MM.1S (cell line): ENCODE measurements around the gene HEATR3.
A peak's percentile ranks its signal among the peaks of the same experiment; 100 is the strongest.

ENCODE experiments used
- DNase-seq: peaks from one replicate; pipeline ENCODE4 v3.0.0-alpha.2; 2015
- H2AFZ ChIP-seq: fragments of 300-600 bp; sonication (generic); 2 replicates; pipeline ENCODE4 v1.6.0; 2016; ENCODE audit warnings: antibody characterized with exemption, low read length
- H3F3A ChIP-seq: fragments of 300-600 bp; sonication (generic); 2 replicates; pipeline ENCODE4 v1.6.1; 2016; ENCODE audit warnings: mild to moderate bottlenecking, antibody characterized with exemption, low read length, moderate library complexity, mixed read lengths; ENCODE audit not compliant: insufficient read depth
- H3K27ac ChIP-seq: fragments of 300-600 bp; sonication (generic); 2 replicates; pipeline ENCODE4 v1.5.1; 2016; ENCODE audit warnings: mild to moderate bottlenecking, low read length
- H3K27me3 ChIP-seq: fragments of 300-600 bp; sonication (generic); replicated peaks from 2 replicates; pipeline ENCODE4 v1.6.0; 2016; ENCODE audit warnings: low read length; ENCODE audit not compliant: insufficient read depth
- H3K36me3 ChIP-seq: fragments of 300-600 bp; sonication (generic); replicated peaks from 2 replicates; pipeline ENCODE4 v1.6.1; 2016; ENCODE audit warnings: mild to moderate bottlenecking, low read length, mixed read lengths; ENCODE audit not compliant: insufficient read depth
- H3K4me1 ChIP-seq: fragments of 300-600 bp; sonication (generic); 2 replicates; pipeline ENCODE4 v1.6.1; 2016; ENCODE audit warnings: low read length, mixed read lengths
- H3K4me2 ChIP-seq: fragments of 300-600 bp; sonication (generic); 2 replicates; pipeline ENCODE4 v1.6.0; 2016; ENCODE audit warnings: low read depth, low read length
- H3K4me3 ChIP-seq: fragments of 300-600 bp; sonication (generic); 2 replicates; pipeline ENCODE4 v1.5.1; 2016; ENCODE audit warnings: low read length, mixed read lengths
- H3K79me2 ChIP-seq: fragments of 300-600 bp; sonication (generic); 2 replicates; pipeline ENCODE4 v1.6.1; 2016; ENCODE audit warnings: mixed run types, low read length, mixed read lengths
- H3K9ac ChIP-seq: fragments of 300-600 bp; sonication (generic); 2 replicates; pipeline ENCODE4 v1.6.1; 2016; ENCODE audit warnings: low read length, mixed read lengths
- H3K9me2 ChIP-seq: fragments of 300-600 bp; sonication (generic); replicated peaks from 2 replicates; pipeline ENCODE4 v1.6.1; 2016; ENCODE audit warnings: mild to moderate bottlenecking, low read length, mixed read lengths; ENCODE audit not compliant: insufficient read depth
- H3K9me3 ChIP-seq: fragments of 300-600 bp; sonication (generic); replicated peaks from 2 replicates; pipeline ENCODE4 v1.6.1; 2016; ENCODE audit warnings: mild to moderate bottlenecking, low read length, mixed read lengths; ENCODE audit not compliant: insufficient read depth
- H4K20me1 ChIP-seq: fragments of 300-600 bp; sonication (generic); 2 replicates; pipeline ENCODE4 v1.6.1; 2016; ENCODE audit warnings: mild to moderate bottlenecking, low read length, moderate library complexity, mixed read lengths; ENCODE audit not compliant: insufficient read depth
- EZH2 ChIP-seq: fragments of 300-600 bp; sonication (generic); optimal IDR thresholded peaks from 2 replicates; pipeline ENCODE3; 2017; ENCODE audit warnings: low read depth, mild to moderate bottlenecking, antibody characterized with exemption, low read length, mixed read lengths
- EZH2phosphoT487 ChIP-seq: fragments of 300-600 bp; sonication (generic); IDR thresholded peaks from 2 replicates; pipeline ENCODE4 v1.6.1; 2018; ENCODE audit warnings: antibody characterized with exemption, low read length
- TF ChIP-seq, protein P1 (sequence below): fragments of 300-600 bp; sonication (generic); IDR thresholded peaks from 2 replicates; pipeline ENCODE4 v1.5.1; 2016; ENCODE audit warnings: antibody characterized with exemption, low read length, mixed read lengths

HEATR3 gene, protein sequence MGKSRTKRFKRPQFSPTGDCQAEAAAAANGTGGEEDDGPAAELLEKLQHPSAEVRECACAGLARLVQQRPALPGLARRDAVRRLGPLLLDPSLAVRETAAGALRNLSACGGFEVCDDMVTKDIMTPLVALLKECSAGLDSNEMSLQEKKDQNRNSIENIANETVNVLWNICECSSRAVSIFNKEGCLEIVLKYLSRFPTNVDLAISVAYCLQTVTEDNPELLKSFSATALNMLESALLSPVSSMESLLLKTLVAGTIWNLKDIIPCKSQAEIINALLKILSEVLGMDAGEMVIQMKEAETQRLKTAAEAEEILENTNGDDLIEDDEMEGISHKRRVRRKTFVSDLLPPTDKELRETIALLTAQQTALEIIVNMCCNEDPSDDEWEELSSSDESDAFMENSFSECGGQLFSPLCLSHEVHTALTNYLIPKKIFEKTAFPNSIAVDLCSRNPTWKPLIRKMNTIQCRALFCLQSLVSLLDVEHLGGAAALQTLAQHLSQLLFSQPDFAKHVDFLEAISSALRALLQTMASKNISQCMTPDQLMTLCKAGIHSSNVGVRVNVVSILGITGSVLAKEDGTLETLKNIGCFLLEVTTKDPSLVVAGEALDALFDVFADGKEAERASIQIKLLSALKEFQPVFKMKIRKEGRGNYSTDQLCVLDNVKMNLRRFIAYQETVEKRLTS

DNA sequence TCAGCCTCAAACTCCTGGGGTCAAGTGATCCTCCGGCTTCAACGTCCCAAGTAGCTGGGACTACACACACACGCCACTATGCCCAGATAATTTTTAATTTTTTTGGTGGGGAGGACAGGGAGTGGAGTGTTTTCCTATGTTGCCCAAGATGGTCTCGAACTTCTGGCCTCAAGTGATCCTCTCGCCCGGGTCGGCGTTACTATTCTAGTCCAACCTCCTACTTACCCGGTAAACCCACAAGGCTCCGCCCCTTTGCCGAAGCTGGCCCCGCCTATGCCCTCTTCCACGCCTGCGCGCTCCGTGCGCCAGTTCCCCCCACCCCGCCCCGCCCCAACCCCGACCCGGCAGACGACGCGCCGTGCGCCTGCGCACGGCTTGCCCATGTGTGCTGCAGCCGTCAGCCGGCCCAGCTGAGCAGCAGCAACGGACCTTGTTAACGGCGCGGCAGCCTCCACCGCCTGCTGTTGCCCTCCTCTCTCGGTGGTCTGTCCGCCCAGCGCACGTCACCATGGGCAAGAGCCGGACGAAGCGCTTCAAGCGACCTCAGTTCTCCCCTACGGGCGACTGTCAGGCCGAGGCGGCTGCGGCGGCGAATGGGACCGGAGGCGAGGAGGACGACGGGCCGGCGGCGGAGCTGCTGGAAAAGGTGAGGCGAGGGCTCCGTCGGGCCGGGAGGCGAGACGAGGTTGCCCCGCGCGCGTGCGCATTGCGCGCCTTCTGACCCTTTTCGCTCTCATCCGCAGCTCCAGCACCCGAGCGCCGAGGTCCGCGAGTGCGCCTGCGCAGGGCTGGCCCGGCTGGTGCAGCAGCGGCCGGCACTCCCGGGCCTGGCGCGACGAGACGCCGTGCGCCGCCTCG is at the start of gene HEATR3:
Gene HEATR3 (plus strand): TSS at position 347 of the 858 bp plus-strand sequence. CDS start 162 bp downstream, at position 509.
- Histone ChIP-seq H3K36me3 (peaks cover 4% of the 10 kb centered on the region; the same call in 1 of the 2 replicates), H3K4me2 (peak within 1 kb of the TSS; percentile 97), H3K9me2 (no peaks in the 10 kb centered on the region), H3K9me3 (no peaks in the 10 kb centered on the region), H3K4me1 (peaks cover 20% of the 10 kb centered on the region), H2AFZ (peak within 1 kb of the TSS; percentile 96), H3K27ac (peak within 1 kb of the TSS; percentile 97), H3K79me2 (peaks cover 43% of the 10 kb centered on the region), H3F3A (peaks cover 26% of the 10 kb centered on the region), H3K4me3 (peak within 1 kb of the TSS; percentile 100), H3K27me3 (no peaks in the 10 kb centered on the region), H4K20me1 (no peaks in the 10 kb centered on the region), H3K9ac (peak within 1 kb of the TSS; percentile 98)
- peak; percentile 94 for DNase-seq
- TF ChIP-seq EZH2phosphoT487 (no peak), EZH2 (no peak)
- TF ChIP-seq, protein P1, sequence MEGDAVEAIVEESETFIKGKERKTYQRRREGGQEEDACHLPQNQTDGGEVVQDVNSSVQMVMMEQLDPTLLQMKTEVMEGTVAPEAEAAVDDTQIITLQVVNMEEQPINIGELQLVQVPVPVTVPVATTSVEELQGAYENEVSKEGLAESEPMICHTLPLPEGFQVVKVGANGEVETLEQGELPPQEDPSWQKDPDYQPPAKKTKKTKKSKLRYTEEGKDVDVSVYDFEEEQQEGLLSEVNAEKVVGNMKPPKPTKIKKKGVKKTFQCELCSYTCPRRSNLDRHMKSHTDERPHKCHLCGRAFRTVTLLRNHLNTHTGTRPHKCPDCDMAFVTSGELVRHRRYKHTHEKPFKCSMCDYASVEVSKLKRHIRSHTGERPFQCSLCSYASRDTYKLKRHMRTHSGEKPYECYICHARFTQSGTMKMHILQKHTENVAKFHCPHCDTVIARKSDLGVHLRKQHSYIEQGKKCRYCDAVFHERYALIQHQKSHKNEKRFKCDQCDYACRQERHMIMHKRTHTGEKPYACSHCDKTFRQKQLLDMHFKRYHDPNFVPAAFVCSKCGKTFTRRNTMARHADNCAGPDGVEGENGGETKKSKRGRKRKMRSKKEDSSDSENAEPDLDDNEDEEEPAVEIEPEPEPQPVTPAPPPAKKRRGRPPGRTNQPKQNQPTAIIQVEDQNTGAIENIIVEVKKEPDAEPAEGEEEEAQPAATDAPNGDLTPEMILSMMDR = no peak

DNA sequence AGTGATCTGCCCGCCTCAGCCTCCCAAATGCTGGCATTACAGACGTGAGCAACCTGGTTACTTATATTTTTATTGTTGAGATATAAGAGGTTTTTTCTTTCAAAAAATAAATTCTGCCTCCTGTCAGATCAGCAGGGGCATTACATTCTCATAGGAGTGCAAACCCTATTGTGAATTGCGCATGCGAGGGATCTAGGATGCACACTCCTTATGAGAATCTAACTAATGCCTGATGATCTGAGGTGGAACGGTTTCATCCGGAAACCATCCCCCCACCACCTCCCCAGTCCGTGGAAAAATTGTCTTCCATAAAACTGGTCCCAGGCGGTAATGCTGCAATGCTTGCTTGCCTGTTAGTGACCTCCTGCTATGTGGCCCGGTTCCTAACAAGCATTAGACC is 48.2 kb upstream of the HEATR3 start:
- no peaks in the 10 kb centered on the region for H3K79me2 ChIP-seq
- no peaks in the 10 kb centered on the region for H3K27me3 ChIP-seq
- DNase-seq = no peak
- no peaks in the 10 kb centered on the region for H4K20me1 ChIP-seq
- no peak overlapping the region for H3K4me3 ChIP-seq
- no peak overlapping the region for H3K27ac ChIP-seq
- no peak overlapping the region for H2AFZ ChIP-seq
- no peaks in the 10 kb centered on the region for H3K4me1 ChIP-seq
- no peaks in the 10 kb centered on the region for H3F3A ChIP-seq
- TF ChIP-seq EZH2phosphoT487 = no peak
- TF ChIP-seq EZH2 = no peak
- TF ChIP-seq, protein P1 = no peak
- H3K36me3 ChIP-seq = no peaks in the 10 kb centered on the region
- no peaks in the 10 kb centered on the region for H3K9me2 ChIP-seq
- no peak overlapping the region for H3K9ac ChIP-seq
- no peaks in the 10 kb centered on the region for H3K9me3 ChIP-seq
- H3K4me2 ChIP-seq = no peak overlapping the region

DNA sequence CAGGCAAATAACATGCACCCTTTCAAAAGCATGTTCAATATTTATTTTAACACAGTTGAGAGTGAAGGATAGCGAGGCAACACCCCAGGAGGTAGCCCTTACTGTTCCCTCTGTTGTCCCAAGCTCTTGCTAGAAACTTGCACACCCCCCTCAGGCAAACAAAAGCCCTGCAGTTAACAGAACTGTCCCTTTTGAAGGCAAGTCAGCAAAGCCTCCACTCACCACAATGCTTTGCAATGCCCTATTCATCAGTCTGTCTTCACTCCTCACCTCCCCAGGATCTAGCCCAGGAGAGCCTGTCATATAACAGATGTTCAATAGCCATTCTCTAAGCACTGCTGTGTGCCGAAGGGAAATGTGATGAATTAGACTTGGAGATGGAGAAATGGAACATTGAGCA is 44.2 kb upstream of the HEATR3 start:
- Histone ChIP-seq H4K20me1 (no peaks in the 10 kb centered on the region), H3F3A (no peaks in the 10 kb centered on the region), H3K9me2 (no peaks in the 10 kb centered on the region), H2AFZ (no peak overlapping the region), H3K27me3 (no peaks in the 10 kb centered on the region), H3K9me3 (no peaks in the 10 kb centered on the region), H3K36me3 (no peaks in the 10 kb centered on the region), H3K27ac (no peak overlapping the region), H3K79me2 (peaks cover 15% of the 10 kb centered on the region), H3K9ac (no peak overlapping the region), H3K4me3 (no peak overlapping the region), H3K4me2 (no peak overlapping the region), H3K4me1 (0 out of 2 replicates have a peak, but pooled peaks cover 4% of the 10 kb centered on the region)
- peak; percentile 12 for DNase-seq
- TF ChIP-seq, protein P1 = peak; percentile 27; the same call in 1 of the 2 replicates
- TF ChIP-seq EZH2 = no peak
